NCI-H2196 treated with DMSO at 0.1 percent for 48 hours (cell line): Measurements from ENCODE around the gene CANT1.
"Not testable (repeated sequence)": the region's sequence is repeated elsewhere in the genome, so short reads cannot be mapped to it uniquely, and the experiment has no call there.

Experiments
- DNase-seq: peaks from one replicate; lab custom pipeline; 2025; ENCODE audit not compliant: unreplicated experiment; lab: John Stamatoyannopoulos, UW

CANT1 gene

DNA sequence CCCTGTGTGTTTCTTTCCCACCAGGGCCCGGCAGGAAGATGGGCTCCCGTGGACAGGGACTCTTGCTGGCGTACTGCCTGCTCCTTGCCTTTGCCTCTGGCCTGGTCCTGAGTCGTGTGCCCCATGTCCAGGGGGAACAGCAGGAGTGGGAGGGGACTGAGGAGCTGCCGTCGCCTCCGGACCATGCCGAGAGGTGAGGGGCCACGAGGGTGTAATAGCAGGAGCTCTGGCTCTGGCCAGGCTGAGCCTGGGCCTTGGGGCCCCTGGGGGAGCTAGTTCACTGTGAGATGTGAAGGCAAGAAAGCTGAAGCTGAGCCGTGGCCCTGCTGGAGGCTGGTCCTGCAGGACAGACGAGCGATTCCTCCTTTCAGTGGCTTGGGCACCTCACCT lies 34.4 kb upstream of the CANT1 start:
- no peak for DNase-seq

DNA sequence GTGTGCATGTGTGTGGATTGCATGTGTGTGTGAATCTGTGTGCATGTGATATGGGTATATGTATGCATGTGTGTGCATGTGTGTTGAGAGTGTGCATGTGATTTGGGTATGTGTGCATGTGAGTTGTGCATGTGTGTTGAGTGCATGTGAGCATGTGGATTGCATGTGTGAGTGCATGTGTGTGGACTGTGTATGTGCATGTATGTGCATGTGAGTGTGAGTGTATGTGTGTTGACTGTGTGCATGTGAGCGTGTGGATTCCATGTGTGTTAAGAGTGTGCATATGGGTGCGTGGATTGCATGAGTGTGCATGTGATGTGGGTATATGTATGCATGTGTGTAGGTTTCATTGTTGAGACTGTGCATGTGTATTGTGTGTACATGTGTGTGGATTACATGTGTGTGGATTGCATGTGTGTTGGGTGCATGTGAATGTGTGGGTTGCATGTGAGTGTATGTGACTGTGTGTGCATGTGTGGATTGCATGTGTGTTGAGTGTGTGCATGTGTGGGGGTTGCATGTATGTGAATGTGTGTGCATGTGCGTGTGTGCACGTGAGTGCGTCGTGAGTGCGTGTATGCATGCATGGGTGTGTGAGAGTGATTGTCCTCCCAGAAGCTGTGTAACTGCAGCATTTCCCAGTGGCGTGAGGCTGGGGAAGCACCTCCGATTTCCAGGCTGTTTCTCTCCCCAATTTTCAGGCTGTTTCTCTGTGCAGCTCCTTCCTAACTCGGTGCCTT lies 33.8 kb upstream of the CANT1 start:
- no peak for DNase-seq

DNA sequence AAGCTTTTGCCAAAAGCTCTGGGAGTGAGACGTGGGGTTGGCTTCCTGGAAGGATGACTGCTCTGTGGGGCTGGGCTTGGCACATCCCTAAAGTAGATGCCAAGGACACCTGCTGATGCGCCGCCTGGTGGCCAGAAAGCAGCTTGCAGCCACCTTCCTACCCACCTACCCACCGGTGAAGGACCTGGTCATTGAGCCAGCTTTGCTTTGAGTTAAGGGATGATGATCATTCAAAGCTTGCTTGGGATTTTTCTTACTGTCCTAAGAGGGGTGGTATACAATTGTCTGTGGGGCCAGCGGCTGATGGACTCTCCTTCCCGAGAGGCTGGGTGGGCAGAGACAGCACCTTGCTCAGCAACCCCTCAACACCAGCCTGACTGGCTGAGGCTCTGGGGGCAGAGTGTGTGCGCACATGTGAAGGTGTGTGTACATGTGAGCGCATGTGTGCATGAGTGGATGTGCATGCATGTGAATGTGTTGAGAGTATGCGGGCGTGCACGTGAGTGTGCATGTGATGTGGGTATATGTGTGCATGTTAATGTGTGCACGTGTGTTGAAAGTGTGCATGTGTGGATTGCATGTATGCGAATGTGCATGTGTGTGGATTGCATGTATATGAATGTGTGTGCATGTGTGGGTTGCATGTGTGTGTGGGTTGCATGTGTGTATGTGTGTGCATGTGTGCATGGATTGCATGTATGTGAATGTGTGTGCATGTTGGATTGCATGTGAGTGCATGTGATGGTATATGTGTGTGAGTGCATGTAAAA lies 33.0 kb upstream of the CANT1 start:
- DNase-seq, result peak; percentile 70

DNA sequence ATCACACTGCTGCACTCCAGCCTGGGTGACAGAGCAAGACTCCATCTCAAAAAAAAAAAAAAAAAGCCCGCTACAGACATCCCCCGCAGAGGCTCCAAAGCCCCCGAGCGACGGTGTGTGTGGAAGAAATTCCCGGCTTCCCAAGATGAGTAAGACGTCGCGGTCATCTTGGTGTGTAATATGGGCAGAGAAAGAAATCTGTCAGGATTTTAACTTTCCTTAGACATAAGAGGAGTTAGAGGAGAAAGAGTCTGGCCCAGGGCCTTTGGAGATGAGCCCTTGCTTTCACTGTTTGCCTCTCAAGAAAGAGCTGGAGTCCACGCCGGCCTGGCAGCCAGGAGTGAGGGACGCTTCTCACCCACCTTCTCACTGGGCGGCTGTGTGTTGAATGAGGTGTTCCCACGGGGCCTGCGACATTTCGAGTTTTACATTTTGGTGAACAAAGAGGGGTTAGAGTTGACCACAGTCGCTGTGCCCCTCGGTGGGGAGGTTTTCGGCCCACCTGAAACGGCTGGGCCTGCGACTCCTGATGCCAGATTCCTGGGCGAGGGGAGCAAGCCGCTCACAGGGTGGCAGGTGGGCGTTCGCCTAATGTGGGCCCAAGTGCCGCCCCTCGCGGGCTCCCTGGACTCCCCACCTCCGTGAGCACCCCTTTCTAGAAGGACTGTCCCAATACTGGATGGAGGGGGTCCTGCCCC lies 32.3 kb upstream of the CANT1 start:
- no peak for DNase-seq

DNA sequence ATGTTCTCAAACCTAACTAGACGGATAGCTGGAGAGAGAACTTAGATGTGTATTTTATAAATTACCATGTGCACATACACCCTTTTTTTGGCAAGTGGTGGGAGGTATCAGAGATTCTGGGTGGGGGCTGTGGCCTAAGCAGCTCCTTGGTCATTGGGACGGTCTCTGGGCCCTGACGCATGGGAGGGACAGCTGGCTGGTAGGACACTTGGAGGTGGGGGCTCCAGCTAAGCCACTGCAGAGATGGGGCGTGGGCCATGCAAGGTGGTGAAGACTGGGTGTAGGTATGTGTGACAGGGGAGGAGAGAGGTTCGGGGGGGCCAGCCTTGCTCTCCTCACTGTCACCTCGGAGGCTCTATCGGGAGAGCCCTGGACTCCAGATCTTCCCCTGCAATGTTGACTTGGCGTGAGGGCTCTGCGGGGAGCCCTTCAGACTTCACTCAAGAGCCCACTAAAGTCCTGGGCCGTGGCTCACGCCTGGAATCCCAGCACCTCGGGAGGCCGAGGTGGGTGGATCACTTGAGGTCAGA lies 31.5 kb upstream of the CANT1 start:
- DNase-seq, result no peak

DNA sequence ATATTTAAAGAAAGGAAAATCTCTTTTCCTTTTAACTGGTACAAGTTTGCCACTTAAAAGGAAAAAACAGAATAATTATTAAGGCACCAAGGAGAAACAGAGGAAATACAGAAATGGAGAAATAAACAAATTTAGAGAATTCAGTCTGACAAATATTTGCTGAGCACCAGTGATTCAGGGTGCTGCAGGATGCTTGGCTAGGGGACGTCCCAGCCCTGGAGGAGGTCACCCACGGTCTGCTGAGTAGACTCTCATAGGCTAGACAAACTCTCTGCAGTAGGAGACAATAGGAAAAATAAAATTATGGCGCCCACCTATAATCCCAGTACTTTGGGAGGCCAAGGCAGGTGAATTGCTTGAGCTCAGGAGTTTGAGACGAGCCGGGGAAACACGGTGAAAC lies 30.3 kb upstream of the CANT1 start:
- DNase-seq, result no peak

DNA sequence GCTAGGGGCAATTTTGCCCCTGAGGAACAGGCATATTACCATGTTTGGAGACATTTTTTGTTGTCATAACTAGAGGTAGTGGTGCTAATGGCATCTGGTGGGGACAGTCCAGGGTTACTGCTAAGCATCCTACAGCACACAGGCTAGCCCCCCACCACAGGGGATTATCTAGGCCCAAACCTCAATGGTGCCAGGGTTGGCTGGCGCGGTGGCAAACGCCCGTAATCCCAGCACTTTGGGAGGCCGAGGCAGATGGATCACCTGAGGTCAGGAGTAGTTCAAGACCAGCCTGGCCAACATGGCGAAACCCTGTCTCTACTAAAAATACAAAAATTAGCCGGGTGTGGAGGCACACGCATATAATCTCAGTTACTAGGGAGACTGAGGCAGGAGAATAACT lies 29.6 kb upstream of the CANT1 start:
- DNase-seq, result no peak

DNA sequence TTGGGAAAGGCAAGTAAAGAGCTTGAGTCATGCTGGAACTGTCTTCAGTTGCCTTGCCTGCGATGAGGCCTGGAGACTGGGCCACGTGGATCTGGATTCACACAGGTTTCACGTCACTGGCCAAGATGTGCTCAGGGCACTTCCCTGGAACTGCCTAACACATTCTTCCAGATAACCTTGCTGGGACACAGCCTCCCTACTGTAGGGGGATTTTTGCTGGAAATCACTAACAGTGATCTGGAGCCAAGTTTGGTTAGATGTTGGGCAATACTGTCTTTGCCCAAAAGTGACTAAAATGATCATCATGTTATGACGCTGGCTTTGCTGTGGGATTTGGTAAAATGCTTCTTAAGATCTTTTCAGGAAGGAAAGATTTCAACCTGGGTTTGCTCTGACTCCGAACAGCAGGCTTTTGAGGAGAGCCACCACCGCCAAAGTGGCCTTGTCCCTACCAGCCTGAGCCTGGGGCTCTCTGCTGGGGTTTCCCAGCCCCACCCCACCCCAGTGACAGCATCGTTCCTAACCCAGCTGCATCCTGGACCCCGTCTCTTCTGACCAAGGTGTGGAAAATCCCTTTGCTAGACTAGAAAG lies 29.1 kb upstream of the CANT1 start:
- DNase-seq, result no peak

DNA sequence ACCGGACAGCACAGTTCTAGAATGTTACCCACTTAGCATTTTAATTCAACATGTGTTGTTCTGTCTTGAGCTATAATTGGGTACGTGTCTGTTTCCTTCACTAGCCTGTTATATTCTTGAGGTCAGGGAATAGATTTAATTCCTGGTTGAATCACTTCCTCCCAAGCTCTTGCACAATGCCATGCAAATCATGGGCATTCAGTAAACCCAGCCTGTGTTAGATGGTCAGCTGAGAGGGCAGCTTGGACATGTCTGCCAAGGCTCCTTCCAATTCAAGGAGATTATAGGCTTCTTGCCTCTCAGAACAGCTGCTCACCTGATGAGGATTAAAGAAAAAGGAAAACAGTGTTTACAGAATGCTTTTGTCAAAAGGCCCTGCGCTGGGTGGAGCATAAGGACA lies 27.0 kb upstream of the CANT1 start:
- no peak for DNase-seq

DNA sequence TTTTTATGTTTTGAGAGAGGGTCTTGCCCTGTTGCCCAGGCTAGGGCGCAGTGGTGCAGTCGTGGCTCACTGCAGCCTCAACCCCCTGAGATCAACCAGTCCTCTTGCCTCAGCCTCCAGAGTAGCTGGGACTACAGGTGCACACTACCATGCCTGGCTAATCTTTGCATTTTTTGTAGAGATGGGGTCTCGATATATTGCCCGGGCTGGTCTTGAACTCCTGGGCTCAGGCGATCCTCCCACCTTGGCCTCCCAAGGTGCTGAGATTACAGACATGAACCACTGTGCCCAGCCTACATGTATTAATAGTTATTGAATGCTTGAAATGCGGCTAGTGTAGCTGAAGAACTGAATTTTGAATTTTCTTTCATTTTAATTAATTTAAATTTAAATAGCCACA lies 26.6 kb upstream of the CANT1 start:
- no peak for DNase-seq

DNA sequence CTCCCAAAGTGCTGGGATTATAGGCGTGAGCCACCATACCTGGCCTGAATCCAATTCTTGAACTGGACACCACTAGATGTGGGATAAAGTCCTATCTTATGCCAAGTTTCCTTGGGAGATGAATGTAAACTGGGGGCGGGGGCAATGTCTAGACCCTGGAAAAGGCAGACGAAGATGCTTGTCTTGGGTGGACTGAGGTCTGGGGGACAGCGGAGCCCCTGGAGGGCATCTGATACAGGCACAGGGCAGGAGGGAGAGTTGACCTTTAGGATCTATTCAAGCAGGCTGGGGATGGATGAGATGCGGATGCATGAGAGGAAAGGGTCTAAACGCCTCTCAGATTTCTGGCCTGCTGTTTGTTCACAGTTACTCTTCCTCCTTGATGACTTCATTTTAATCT lies 26.1 kb upstream of the CANT1 start:
- no peak for DNase-seq

DNA sequence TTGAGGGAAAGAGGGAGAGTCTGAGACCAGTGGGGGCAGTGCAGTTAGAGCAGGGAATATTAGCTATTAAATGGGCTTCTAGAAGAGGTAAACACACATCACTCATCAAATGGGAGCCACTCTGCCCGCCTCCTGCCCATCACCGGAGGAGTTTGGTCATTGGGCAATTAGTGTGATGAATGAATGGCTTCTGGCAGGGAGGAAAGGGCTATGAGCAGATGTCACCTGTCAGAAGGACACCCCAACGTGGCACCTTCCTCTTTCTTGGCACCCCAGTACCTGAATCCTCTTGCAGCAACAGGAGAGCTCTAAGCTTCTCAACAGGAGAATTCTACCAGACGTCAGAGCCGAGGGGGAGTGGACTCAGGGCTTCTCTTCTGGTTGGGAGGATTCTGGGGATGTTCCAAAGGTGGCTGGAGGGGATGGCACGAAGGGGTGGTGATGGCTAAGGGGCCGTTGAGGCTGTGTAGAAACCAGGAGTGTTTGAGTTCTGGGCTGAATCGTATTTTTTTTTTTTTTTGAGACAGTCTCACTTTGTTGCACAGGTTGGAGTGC lies 25.4 kb upstream of the CANT1 start:
- no peak for DNase-seq

DNA sequence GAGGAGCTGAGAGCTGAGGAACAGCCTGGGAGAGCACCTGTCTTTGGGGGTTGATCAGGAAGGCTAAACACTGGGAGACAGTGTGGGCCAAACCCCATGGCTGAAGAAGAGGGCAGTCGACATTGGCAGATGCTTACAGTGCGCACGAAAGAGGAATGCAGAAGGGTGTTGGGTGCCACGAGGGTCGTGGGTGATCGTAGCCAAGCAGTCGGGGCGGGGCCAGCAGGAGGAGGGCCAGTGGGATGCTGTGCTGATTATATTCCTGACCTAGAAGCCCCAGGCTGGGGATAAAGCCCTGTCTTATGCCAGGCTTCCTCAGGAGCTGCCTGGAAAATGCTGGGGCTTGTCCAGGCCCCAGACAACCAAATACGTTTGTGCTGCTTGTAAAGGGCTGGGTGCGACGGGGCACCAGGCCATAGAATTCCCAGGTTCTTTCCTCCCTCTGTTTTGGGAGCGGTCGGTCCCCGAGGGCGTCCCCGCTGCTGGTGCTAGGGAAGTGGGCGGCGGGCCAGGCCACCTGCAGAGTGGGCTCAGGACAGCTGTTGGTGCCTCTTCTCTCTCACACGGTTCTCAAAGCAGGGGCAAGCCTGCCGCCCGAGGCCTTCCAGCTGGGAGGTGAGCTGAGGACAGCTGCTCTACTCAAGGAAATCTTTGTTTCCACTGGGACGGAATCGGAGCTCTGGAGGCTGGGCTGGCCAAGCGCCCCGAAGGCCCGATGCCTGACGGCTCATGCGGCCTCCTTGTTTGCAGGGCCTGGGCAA lies 24.4 kb upstream of the CANT1 start:
- no peak for DNase-seq

DNA sequence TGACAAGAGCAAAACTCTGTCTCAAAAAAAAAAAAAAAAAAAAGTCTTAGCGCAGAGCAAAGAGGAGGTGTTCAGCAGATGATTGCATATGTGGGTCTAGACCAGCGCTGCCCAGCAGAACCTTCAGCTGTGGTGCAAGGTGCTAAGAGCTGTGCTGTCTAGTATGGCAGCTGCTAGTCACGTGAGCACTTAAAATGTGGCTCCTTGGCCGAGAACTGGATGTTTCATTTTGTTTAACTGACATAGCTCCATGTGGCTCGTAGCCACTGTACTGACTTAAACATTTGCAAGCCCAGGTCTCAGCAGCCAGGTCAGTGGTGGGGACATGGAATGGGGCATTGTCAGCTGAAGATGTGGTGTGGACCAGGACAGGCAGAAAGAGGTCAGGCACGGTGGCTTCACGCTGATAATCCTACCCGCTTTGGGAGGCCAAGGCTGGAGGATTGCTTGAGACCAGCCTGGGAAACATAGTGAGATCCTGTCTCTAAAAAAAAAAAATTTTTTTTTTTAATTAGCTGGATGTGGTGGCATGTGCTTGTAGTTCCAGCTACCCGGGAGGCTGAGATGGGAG lies 23.6 kb upstream of the CANT1 start:
- no peak for DNase-seq

DNA sequence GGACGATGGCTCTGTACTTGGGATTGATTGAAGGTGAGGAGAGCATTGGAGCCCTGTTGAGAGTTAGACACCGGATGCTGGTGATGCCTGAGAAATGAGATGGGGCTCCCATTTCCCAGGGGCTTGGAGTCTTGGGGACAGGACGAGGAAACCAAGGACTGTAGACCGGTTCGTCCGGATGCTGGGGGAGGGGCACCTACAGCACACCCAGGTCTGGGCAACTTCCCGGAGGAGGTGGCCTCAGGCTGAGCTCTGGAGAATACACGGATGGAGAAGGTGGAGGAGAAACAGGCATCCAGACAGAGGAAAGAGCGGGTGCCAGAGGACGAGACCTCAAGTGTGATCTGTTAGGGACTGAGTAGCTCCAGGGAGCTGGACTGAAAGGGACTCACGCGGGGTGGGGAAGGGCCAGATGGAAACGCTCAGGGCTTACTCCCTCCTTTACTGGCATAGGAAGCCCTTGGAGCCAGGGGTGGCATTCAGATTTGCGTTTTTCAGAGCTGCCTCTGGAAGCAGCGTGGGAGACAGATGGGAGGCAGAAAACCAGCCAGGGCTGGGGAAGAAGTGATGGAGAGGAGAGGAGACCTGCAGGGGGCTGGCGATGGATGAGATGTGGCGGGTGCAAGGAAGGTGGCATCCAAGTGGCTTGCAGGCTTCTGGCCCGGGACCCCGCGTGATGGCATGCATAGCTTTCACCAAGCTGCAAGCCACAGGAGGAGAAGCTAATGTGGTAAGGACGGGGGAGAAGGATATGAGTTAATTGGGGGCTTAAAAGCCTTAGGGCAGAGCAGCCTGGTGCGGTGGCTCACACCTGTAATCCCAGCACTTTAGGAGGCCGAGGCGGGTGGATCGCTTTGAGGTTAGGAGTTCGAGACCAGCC lies 22.7 kb upstream of the CANT1 start:
- DNase-seq, result no peak

DNA sequence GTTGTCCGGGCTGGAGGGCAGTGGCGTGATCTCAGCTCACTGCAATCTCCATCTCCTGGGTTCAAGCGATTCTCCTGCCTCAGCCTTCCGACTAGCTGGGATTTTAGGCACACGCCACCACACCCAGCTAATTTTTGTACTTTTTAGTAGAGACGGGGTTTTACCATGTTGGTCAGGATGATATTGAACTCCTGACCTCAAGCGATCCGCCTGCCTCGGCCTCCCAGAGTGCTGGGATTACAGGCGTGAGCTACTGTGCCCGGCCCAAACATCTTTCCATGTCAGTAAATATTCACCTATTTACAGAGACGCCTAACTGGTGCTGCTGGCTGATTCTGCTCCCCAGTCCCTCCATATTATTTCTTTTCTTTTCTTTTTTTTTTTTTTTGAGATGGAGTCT lies 21.1 kb upstream of the CANT1 start:
- not testable (repeated sequence) for DNase-seq

DNA sequence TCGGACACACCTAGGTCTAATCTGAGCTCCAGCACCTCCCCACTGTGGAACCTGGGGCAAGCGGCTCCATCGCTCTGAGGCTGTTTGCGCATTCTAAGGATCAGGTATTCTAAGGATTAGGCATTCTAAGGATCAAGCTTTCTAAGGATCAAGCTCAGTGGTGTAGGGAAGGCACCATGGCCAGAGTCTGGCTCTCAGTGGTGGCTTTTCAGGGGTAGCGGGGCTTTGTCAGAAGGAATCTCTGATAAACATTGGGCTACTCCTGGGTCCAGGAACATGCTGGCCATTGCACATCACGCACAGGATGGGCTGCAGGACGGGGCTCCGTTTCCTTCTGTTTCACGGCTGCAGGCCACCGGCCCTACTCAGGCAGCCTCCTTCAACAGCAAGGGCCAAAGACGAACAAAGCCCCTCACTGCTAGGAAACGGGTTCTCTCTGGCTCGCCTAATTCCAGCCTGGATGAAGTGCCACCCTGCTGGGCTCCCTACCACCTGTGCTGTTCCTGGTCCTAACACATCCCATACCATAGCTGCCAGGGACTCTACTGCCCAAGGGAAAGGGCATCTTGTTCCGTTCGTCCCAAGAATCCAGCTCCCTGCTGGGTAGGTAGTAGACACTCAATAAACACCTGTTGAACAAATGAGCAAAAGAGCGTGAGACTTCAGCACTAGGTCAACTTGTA lies 19.9 kb upstream of the CANT1 start:
- DNase-seq, result no peak

DNA sequence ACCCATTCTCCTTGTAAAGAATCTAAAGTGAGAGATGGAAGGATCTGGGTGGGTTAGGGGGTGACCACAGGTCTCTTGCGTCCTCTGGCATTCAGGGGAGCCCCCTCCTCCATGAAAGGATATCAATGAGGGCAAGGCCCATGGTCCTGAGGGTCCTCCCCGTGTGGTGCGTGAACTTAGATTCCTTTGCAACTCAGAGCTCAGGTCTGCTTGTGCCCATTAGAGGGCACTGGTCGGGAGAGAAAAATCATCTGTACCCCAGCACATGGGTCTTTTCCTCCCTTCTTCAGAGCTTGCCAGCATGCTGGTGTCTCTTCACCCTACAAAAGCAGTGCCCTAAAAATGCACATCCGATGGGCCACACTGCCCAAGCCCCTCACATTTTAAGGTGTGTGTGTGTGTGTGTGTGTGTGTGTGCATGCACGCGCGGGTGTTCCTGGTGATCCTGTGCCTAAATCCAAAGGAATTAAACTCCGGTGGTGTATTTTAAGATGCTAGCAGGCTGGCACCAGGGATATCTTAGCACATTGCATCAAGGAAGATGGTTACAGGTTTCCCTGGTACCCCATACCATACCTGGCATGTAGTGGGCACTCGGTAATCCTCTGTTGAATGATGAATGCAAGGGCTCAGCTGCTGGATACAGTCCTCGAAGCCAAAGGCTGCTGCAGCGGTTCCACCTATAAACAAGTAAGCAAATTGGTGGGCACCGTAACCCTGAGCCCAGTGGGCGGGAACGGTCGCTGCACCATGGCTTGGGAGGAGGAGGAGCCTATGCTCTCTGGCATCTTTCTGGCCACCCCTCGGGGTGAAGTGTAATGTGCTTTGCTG lies 19.1 kb upstream of the CANT1 start:
- DNase-seq, result no peak
